ENCODE measurements around the gene TRIM63. TPM values are rescaled to one million over a fixed set of nuclear protein-coding genes. Genes with fewer than 3 reads are reported as not detected.

Gene TRIM63
- total RNA-seq, 2 donors from 2014 or later, result 0.68 TPM; not detected in 1

- TF ChIP-seq POLR2AphosphoS5 (IDR thresholded peaks at IDR 0.05) (peak; percentile 34), POLR2A (IDR thresholded peaks at IDR 0.05) (no peak), CTCF (IDR thresholded peaks at IDR 0.05) (peak; percentile 96 to 100 (median 98))
- WGBS, result 6% methylated on average over 39 of the region's 39 CpGs
- H3K27ac ChIP-seq, result peak overlapping the region; percentile 81 to 83
- no peaks in the 10 kb centered on the region for H3K9me3 ChIP-seq
- H3K27me3 ChIP-seq (replicated peaks; ENCODE audit: insufficient read depth), result no peaks in the 10 kb centered on the region
- H3K36me3 ChIP-seq, result no peaks in the 10 kb centered on the region
- H3K4me3 ChIP-seq, result peak overlapping the region; percentile 68 to 76
- peaks cover 8% of the 10 kb centered on the region for H3K4me1 ChIP-seq (replicated peaks)
- DNase-seq (ENCODE audit: low spot score), result peak; percentile 63
- intact Hi-C loops (cut with DNase I), result loop anchor here (2.0 to 5.0 kb wide), 3 partner anchors 66 to 111 kb away; no protein-coding TSS in a partner anchor
Measured at GRCh38 chr1:26035959-26036755, 31.3 kb downstream of the TRIM63 start.

GRCh38 chr1:26035203-26035958 is 32.0 kb downstream of the TRIM63 start:
- intact Hi-C loops (cut with DNase I), result loop anchor here (2.0 to 5.0 kb wide), 3 partner anchors 67 to 112 kb away; no protein-coding TSS in a partner anchor

GRCh38 chr1:26034504-26035202 is 32.8 kb downstream of the TRIM63 start:
- Histone ChIP-seq H3K4me3 (peak overlapping the region; percentile 68 to 76), H3K27ac (peak overlapping the region in 1 of 2 donors; percentile 81)

More at GRCh38 chr1:26035203-26035958, 32.0 kb downstream of the TRIM63 start:
- Histone ChIP-seq H3K4me3 (peak overlapping the region; percentile 68 to 76), H3K4me1 (replicated peaks) (peaks cover 8% of the 10 kb centered on the region), H3K27ac (peak overlapping the region; percentile 81 to 83), H3K27me3 (replicated peaks; ENCODE audit: insufficient read depth) (no peaks in the 10 kb centered on the region), H3K9me3 (no peaks in the 10 kb centered on the region), H3K36me3 (no peaks in the 10 kb centered on the region)
- WGBS, result under 1% methylated on average over 60 of the region's 60 CpGs
- DNase-seq (ENCODE audit: low spot score), result peak; percentile 95
- TF ChIP-seq POLR2A (IDR thresholded peaks at IDR 0.05) (peak; percentile 94), POLR2AphosphoS5 (IDR thresholded peaks at IDR 0.05) (peak; percentile 80), CTCF (IDR thresholded peaks at IDR 0.05) (peak in 1 of 4 experiments; percentile 21)

More at GRCh38 chr1:26034504-26035202, 32.8 kb downstream of the TRIM63 start:
- intact Hi-C loops (cut with DNase I), result loop anchor here (2.0 to 5.0 kb wide), 3 partner anchors 68 to 113 kb away; no protein-coding TSS in a partner anchor
- 13% methylated on average over 15 of the region's 15 CpGs for WGBS
- TF ChIP-seq POLR2A (IDR thresholded peaks at IDR 0.05) (no peak), CTCF (IDR thresholded peaks at IDR 0.05) (no peak), POLR2AphosphoS5 (IDR thresholded peaks at IDR 0.05) (no peak)
- no peaks in the 10 kb centered on the region for H3K36me3 ChIP-seq
- H3K9me3 ChIP-seq, result no peaks in the 10 kb centered on the region
- DNase-seq (ENCODE audit: low spot score), result no peak
- peaks cover under 1% of the 10 kb centered on the region for H3K27me3 ChIP-seq (replicated peaks; ENCODE audit: insufficient read depth)
- peaks cover 8% of the 10 kb centered on the region for H3K4me1 ChIP-seq (replicated peaks)

All from prostate gland (tissue), 2 donors.